WTC11 (cell line): ENCODE measurements around the gene CRYBG3.

Source experiments
- NFYB ChIP-seq: sonication (generic); formaldehyde crosslinking; conservative IDR thresholded peaks from 2 replicates; pipeline ENCODE4 v1.8.0; 2022; ENCODE audit warnings: low read depth, missing genetic modification reagents
- SP1 ChIP-seq: sonication (generic); formaldehyde crosslinking; conservative IDR thresholded peaks from 2 replicates; pipeline ENCODE4 v1.8.1; 2022; ENCODE audit warnings: missing genetic modification reagents
- ZNF423 ChIP-seq: fragments of 250-450 bp; sonication (Bioruptor Pico); IDR thresholded peaks from 2 replicates; pipeline ENCODE4 v2.1.2; 2022; ENCODE audit warnings: mild to moderate bottlenecking, moderate library complexity
- TF ChIP-seq, protein P1 (sequence below): fragments of 200-600 bp; IDR thresholded peaks from 2 replicates; pipeline ENCODE4 v1.8.0; 2022; ENCODE audit warnings: antibody characterized with exemption
- TF ChIP-seq, protein P2 (sequence below): sonication (generic); formaldehyde crosslinking; IDR thresholded peaks from 2 replicates; pipeline ENCODE4 v1.8.1; 2023; ENCODE audit warnings: mild to moderate bottlenecking, missing genetic modification reagents, moderate library complexity
- TF ChIP-seq, protein P3 (sequence below): sonication (generic); formaldehyde crosslinking; IDR thresholded peaks from 2 replicates; pipeline ENCODE4 v1.8.0; 2023; ENCODE audit warnings: missing genetic modification reagents, mild to moderate bottlenecking, borderline replicate concordance
- TF ChIP-seq, protein P4 (sequence below): sonication (generic); formaldehyde crosslinking; IDR thresholded peaks from 2 replicates; pipeline ENCODE4 v1.8.1; 2023; ENCODE audit warnings: mild to moderate bottlenecking, missing genetic modification reagents, borderline replicate concordance
- TF ChIP-seq, protein P5 (sequence below): sonication (generic); formaldehyde crosslinking; IDR thresholded peaks from 2 replicates; pipeline ENCODE4 v1.8.1; 2023; ENCODE audit warnings: mild to moderate bottlenecking, missing genetic modification reagents, moderate library complexity
- TF ChIP-seq, protein P6 (sequence below): sonication (generic); formaldehyde crosslinking; IDR thresholded peaks from 2 replicates; pipeline ENCODE4 v1.8.0; 2022; ENCODE audit warnings: mild to moderate bottlenecking, missing genetic modification reagents
- TF ChIP-seq, protein P7 (sequence below): sonication (generic); formaldehyde crosslinking; IDR thresholded peaks from 2 replicates; pipeline ENCODE4 v1.8.1; 2022; ENCODE audit warnings: missing genetic modification reagents, borderline replicate concordance
- TF ChIP-seq, protein P8 (sequence below): sonication (generic); formaldehyde crosslinking; IDR thresholded peaks from 2 replicates; pipeline ENCODE4 v1.8.0; 2022; ENCODE audit warnings: mild to moderate bottlenecking, missing genetic modification reagents
- TF ChIP-seq, protein P9 (sequence below): sonication (generic); formaldehyde crosslinking; IDR thresholded peaks from 2 replicates; pipeline ENCODE4 v1.8.1; 2022; ENCODE audit warnings: low read depth, missing genetic modification reagents, borderline replicate concordance

DNA sequence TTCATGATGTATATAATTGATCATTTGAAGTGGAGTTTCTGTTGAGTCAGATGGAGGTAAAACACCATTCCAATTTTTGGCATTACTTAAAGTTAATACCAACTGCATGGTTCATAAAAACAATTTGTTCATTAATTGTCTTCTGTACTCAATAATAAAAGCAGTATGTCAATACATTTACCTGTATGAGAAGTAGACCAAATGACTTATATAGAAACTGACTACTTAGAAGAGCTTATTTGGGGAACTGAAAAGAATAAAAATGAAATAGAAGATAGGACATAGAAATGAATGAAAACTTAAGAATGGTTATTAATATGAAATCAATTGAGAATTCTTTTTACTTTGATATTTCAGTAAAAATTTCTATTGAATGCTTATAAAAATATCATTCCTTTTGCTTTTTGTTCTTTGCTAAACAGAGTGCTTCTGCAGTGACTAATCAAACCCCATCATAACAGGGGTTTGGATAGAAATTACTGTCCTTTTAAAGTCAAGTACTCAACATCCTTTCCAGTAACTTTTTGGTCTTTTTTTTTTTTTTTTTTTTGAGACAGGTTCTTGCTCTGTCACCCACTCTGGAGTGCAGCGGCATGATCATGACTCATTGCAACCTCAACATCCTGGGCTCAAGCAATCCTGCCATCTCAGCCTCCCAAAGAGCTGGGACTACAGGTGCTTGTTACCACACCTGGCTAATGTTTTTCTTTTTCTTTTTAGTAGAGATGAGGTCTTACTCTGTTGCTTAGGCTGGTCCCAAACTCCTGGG is 6.5 kb upstream of the CRYBG3 start:
- TF ChIP-seq, protein P1, sequence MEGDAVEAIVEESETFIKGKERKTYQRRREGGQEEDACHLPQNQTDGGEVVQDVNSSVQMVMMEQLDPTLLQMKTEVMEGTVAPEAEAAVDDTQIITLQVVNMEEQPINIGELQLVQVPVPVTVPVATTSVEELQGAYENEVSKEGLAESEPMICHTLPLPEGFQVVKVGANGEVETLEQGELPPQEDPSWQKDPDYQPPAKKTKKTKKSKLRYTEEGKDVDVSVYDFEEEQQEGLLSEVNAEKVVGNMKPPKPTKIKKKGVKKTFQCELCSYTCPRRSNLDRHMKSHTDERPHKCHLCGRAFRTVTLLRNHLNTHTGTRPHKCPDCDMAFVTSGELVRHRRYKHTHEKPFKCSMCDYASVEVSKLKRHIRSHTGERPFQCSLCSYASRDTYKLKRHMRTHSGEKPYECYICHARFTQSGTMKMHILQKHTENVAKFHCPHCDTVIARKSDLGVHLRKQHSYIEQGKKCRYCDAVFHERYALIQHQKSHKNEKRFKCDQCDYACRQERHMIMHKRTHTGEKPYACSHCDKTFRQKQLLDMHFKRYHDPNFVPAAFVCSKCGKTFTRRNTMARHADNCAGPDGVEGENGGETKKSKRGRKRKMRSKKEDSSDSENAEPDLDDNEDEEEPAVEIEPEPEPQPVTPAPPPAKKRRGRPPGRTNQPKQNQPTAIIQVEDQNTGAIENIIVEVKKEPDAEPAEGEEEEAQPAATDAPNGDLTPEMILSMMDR: no peak
- TF ChIP-seq, protein P2, sequence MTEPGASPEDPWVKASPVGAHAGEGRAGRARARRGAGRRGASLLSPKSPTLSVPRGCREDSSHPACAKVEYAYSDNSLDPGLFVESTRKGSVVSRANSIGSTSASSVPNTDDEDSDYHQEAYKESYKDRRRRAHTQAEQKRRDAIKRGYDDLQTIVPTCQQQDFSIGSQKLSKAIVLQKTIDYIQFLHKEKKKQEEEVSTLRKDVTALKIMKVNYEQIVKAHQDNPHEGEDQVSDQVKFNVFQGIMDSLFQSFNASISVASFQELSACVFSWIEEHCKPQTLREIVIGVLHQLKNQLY (CRISPR knock-in tag): no peak
- TF ChIP-seq, protein P3, sequence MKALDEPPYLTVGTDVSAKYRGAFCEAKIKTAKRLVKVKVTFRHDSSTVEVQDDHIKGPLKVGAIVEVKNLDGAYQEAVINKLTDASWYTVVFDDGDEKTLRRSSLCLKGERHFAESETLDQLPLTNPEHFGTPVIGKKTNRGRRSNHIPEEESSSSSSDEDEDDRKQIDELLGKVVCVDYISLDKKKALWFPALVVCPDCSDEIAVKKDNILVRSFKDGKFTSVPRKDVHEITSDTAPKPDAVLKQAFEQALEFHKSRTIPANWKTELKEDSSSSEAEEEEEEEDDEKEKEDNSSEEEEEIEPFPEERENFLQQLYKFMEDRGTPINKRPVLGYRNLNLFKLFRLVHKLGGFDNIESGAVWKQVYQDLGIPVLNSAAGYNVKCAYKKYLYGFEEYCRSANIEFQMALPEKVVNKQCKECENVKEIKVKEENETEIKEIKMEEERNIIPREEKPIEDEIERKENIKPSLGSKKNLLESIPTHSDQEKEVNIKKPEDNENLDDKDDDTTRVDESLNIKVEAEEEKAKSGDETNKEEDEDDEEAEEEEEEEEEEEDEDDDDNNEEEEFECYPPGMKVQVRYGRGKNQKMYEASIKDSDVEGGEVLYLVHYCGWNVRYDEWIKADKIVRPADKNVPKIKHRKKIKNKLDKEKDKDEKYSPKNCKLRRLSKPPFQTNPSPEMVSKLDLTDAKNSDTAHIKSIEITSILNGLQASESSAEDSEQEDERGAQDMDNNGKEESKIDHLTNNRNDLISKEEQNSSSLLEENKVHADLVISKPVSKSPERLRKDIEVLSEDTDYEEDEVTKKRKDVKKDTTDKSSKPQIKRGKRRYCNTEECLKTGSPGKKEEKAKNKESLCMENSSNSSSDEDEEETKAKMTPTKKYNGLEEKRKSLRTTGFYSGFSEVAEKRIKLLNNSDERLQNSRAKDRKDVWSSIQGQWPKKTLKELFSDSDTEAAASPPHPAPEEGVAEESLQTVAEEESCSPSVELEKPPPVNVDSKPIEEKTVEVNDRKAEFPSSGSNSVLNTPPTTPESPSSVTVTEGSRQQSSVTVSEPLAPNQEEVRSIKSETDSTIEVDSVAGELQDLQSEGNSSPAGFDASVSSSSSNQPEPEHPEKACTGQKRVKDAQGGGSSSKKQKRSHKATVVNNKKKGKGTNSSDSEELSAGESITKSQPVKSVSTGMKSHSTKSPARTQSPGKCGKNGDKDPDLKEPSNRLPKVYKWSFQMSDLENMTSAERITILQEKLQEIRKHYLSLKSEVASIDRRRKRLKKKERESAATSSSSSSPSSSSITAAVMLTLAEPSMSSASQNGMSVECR (CRISPR knock-in tag): no peak
- TF ChIP-seq, protein P4, sequence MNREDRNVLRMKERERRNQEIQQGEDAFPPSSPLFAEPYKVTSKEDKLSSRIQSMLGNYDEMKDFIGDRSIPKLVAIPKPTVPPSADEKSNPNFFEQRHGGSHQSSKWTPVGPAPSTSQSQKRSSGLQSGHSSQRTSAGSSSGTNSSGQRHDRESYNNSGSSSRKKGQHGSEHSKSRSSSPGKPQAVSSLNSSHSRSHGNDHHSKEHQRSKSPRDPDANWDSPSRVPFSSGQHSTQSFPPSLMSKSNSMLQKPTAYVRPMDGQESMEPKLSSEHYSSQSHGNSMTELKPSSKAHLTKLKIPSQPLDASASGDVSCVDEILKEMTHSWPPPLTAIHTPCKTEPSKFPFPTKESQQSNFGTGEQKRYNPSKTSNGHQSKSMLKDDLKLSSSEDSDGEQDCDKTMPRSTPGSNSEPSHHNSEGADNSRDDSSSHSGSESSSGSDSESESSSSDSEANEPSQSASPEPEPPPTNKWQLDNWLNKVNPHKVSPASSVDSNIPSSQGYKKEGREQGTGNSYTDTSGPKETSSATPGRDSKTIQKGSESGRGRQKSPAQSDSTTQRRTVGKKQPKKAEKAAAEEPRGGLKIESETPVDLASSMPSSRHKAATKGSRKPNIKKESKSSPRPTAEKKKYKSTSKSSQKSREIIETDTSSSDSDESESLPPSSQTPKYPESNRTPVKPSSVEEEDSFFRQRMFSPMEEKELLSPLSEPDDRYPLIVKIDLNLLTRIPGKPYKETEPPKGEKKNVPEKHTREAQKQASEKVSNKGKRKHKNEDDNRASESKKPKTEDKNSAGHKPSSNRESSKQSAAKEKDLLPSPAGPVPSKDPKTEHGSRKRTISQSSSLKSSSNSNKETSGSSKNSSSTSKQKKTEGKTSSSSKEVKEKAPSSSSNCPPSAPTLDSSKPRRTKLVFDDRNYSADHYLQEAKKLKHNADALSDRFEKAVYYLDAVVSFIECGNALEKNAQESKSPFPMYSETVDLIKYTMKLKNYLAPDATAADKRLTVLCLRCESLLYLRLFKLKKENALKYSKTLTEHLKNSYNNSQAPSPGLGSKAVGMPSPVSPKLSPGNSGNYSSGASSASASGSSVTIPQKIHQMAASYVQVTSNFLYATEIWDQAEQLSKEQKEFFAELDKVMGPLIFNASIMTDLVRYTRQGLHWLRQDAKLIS: no peak
- TF ChIP-seq, protein P5, sequence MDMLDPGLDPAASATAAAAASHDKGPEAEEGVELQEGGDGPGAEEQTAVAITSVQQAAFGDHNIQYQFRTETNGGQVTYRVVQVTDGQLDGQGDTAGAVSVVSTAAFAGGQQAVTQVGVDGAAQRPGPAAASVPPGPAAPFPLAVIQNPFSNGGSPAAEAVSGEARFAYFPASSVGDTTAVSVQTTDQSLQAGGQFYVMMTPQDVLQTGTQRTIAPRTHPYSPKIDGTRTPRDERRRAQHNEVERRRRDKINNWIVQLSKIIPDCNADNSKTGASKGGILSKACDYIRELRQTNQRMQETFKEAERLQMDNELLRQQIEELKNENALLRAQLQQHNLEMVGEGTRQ (CRISPR knock-in tag): no peak
- TF ChIP-seq, protein P6, sequence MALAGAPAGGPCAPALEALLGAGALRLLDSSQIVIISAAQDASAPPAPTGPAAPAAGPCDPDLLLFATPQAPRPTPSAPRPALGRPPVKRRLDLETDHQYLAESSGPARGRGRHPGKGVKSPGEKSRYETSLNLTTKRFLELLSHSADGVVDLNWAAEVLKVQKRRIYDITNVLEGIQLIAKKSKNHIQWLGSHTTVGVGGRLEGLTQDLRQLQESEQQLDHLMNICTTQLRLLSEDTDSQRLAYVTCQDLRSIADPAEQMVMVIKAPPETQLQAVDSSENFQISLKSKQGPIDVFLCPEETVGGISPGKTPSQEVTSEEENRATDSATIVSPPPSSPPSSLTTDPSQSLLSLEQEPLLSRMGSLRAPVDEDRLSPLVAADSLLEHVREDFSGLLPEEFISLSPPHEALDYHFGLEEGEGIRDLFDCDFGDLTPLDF: no peak
- no peak for TF ChIP-seq SP1 (CRISPR knock-in tag)
- TF ChIP-seq, protein P7, sequence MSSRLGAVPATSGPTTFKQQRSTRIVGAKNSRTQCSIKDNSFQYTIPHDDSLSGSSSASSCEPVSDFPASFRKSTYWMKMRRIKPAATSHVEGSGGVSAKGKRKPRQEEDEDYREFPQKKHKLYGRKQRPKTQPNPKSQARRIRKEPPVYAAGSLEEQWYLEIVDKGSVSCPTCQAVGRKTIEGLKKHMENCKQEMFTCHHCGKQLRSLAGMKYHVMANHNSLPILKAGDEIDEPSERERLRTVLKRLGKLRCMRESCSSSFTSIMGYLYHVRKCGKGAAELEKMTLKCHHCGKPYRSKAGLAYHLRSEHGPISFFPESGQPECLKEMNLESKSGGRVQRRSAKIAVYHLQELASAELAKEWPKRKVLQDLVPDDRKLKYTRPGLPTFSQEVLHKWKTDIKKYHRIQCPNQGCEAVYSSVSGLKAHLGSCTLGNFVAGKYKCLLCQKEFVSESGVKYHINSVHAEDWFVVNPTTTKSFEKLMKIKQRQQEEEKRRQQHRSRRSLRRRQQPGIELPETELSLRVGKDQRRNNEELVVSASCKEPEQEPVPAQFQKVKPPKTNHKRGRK: no peak
- TF ChIP-seq, protein P8, sequence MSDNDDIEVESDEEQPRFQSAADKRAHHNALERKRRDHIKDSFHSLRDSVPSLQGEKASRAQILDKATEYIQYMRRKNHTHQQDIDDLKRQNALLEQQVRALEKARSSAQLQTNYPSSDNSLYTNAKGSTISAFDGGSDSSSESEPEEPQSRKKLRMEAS (CRISPR knock-in tag): no peak
- TF ChIP-seq ZNF423 (CRISPR knock-in tag): no peak
- TF ChIP-seq, protein P9, sequence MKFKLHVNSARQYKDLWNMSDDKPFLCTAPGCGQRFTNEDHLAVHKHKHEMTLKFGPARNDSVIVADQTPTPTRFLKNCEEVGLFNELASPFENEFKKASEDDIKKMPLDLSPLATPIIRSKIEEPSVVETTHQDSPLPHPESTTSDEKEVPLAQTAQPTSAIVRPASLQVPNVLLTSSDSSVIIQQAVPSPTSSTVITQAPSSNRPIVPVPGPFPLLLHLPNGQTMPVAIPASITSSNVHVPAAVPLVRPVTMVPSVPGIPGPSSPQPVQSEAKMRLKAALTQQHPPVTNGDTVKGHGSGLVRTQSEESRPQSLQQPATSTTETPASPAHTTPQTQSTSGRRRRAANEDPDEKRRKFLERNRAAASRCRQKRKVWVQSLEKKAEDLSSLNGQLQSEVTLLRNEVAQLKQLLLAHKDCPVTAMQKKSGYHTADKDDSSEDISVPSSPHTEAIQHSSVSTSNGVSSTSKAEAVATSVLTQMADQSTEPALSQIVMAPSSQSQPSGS (CRISPR knock-in tag): no peak
- no peak for TF ChIP-seq NFYB (CRISPR knock-in tag)
